Stimulated activated CD8-positive, alpha-beta memory T cell treated with anti-CD3 and anti-CD28 coated beads, Interleukin-2, amount 100 ng/mL, for 48 hours (primary cell): ENCODE results near the gene SCN8A.

Source experiments
- DNase-seq, 2 donors: peaks; one replicate each; pipeline ENCODE4 v3.0.0-alpha.2; 2020; ENCODE audit warnings: low read depth in 2 of 2

Gene SCN8A

DNA sequence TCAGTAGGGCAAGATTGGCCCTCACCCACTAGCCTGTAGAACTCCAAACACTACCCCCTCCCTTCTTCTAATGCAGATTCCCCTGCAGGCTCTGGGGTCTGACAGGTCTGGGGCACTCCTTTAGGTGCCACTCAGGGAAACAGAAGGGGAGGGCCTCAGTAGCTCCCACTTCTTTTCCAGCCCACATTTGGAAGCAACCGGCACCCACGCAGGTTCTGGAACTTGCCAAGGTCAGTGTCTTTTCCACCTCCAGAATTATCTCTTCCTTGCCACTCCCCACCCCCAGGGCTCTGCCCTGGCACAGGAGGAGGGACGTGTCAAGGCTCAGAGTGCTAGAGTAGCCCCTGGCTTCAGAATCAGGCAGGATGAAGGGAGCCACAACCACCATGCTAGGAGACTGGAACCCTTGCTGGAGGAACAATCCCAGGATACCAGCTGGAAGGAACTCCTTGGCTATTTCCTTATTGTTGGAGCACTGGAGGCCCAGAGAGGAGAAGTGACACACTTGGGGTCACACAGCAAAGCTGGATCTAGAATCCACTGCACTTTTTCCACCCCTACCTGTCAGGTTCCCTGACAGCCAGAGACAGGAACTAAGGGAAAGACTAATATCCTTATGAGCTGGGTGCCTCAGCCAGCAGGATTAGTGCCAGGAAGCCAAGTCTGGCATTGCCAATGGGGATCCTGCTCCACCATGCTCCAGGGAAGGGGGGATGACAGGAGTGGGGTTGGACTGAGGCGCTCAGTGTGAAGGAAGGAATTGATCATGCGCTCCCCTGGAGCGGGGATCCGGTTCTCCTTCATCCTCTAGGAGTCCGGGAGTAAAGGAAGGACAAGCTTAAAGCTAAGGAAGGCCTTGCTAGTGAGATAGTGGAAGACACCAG is 259.3 kb downstream of the SCN8A start:
- DNase-seq: no peak

DNA sequence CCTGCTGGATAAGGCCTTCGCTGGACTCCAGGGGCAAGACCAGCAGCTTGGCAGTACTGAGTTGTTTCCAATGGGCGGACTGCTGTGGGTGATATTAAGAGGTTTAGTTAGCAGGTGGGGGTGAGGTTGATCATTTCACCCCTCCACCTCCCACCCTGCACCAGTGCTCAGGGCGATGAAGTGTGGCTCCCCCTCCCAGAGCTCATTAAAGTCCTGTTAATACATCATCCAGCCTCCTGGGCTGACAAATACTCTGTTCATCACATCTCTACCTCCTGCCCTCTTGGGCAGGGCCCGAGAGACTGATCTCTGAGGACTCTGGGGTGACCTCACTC is 259.9 kb downstream of the SCN8A start:
- no peak for DNase-seq

- no peak for DNase-seq
Measured at GRCh38 chr12:51851413-51852124, 260.5 kb downstream of the SCN8A start.

GRCh38 chr12:51852404-51853137 is 261.5 kb downstream of the SCN8A start:
- DNase-seq: no peak

- DNase-seq: no peak
Measured at GRCh38 chr12:51855586-51856428, 264.8 kb downstream of the SCN8A start.

DNA sequence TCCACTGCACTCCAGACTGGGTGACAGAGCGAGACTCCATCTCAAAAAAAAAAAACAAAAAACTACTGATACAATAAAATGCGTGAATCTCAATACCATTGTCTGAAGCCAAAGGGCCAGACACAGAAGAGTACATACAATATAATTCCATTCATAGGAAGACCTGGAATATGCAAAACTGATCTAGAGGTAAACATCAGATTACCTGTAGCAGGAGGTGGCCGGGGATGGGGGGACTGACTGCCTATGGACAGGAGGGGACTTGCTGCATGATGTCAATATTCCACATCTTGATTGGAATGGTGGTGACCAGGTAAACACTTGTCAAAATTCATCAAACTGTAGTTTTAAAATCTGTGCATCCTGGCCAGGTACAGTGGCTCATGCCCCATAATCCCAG is 270.0 kb downstream of the SCN8A start:
- no peak for DNase-seq
